HepG2 (cell line): Measurements from ENCODE around the gene MEA1. TPM values are rescaled to one million over a fixed set of nuclear protein-coding genes. Genes with fewer than 3 reads are reported as not detected.

ENCODE experiments used
- GTF3A ChIP-seq: sonication (generic); formaldehyde crosslinking; conservative IDR thresholded peaks from 2 replicates; pipeline ENCODE4 v1.4.0; 2020; ENCODE audit warnings: mild to moderate bottlenecking, missing genetic modification reagents
- HNF4A ChIP-seq: sonication (generic); formaldehyde crosslinking; IDR thresholded peaks from 2 replicates; pipeline ENCODE4 v1.4.0; 2020; ENCODE audit warnings: missing genetic modification reagents
- HOXA3 ChIP-seq: sonication (generic); formaldehyde crosslinking; IDR thresholded peaks from 2 replicates; pipeline ENCODE4 v1.5.0; 2020; ENCODE audit warnings: missing genetic modification reagents
- JUNB ChIP-seq: sonication (generic); formaldehyde crosslinking; IDR thresholded peaks from 2 replicates; pipeline ENCODE4 v1.8.0; 2022; ENCODE audit warnings: missing genetic modification reagents, mild to moderate bottlenecking, borderline replicate concordance
- KAT8 ChIP-seq: IDR thresholded peaks from 2 replicates; pipeline ENCODE4 v1.6.1; 2016; ENCODE audit warnings: missing genetic modification reagents, missing compliant biosample characterization
- KLF11 ChIP-seq: IDR thresholded peaks from 2 replicates; pipeline ENCODE4 v1.6.1; 2016; ENCODE audit warnings: missing compliant biosample characterization
- MYNN ChIP-seq: sonication (generic); formaldehyde crosslinking; IDR thresholded peaks from 2 replicates; pipeline ENCODE4 v1.4.0; 2020; ENCODE audit warnings: mild to moderate bottlenecking, low read depth, missing genetic modification reagents
- NR3C1 ChIP-seq: sonication (generic); formaldehyde crosslinking; IDR thresholded peaks from 2 replicates; pipeline ENCODE4 v1.4.0; 2020; ENCODE audit warnings: missing genetic modification reagents
- PCBP1 ChIP-seq: fragments of 200-400 bp; formaldehyde crosslinking; IDR thresholded peaks from 2 replicates; pipeline ENCODE4 v1.6.1; 2017; ENCODE audit warnings: mild to moderate bottlenecking, low read depth, low read length, borderline replicate concordance
- RBM39 ChIP-seq: fragments of 200-400 bp; formaldehyde crosslinking; IDR thresholded peaks from one replicate; pipeline ENCODE4 v1.6.1; 2018; ENCODE audit warnings: antibody characterized with exemption, mild to moderate bottlenecking, low read depth, low read length; ENCODE audit not compliant: poor library complexity, severe bottlenecking
- RFX1 ChIP-seq: fragments of 450-650 bp; IDR thresholded peaks from 2 replicates; pipeline ENCODE4 v1.6.1; 2017
- SMYD3 ChIP-seq: sonication (generic); formaldehyde crosslinking; IDR thresholded peaks from 2 replicates; pipeline ENCODE4 v1.8.1; 2023; ENCODE audit warnings: mild to moderate bottlenecking, missing genetic modification reagents
- SUZ12 ChIP-seq: fragments of 150-350 bp; IDR thresholded peaks from 2 replicates; pipeline ENCODE4 v1.6.1; 2014; ENCODE audit warnings: low read depth, low read length
- TGIF2 ChIP-seq: IDR thresholded peaks from 2 replicates; pipeline ENCODE4 v1.6.1; 2016; ENCODE audit warnings: control low read depth, missing compliant biosample characterization
- ZNF343 ChIP-seq: sonication (generic); formaldehyde crosslinking; IDR thresholded peaks from 2 replicates; pipeline ENCODE4 v1.4.0; 2020; ENCODE audit warnings: mild to moderate bottlenecking, missing genetic modification reagents
- ZNF563 ChIP-seq: sonication (generic); formaldehyde crosslinking; IDR thresholded peaks from 2 replicates; pipeline ENCODE4 v1.8.0; 2022; ENCODE audit warnings: mild to moderate bottlenecking, moderate library complexity, missing genetic modification reagents
- ZNF737 ChIP-seq: sonication (generic); formaldehyde crosslinking; IDR thresholded peaks from 2 replicates; pipeline ENCODE4 v1.5.0; 2020; ENCODE audit warnings: missing genetic modification reagents, mild to moderate bottlenecking, borderline replicate concordance
- ZSCAN30 ChIP-seq: sonication (generic); formaldehyde crosslinking; IDR thresholded peaks from 2 replicates; pipeline ENCODE4 v1.5.0; 2020; ENCODE audit warnings: mild to moderate bottlenecking, missing genetic modification reagents
- polyA plus RNA-seq, 8 experiments: library from polyadenylated mRNA; depleted of rRNA in 3 of 8; stranded (reverse) in 7 of 8; unstranded in 1 of 8; fragments of >200 nt; fragmentation: Illumina TruSeq in 4 of 8; extraction: Trizol in 4 of 8; gene quantifications; 2 replicates each; pipeline versions ENCODE4 v1.2.1 to v1.2.3, GENCODE V29; 2011 to 2016; ENCODE audit warnings: low read depth in 4 of 8, missing spikeins in 1 of 8, mixed read lengths in 1 of 8; ENCODE audit not compliant: insufficient read depth in 1 of 8
- total RNA-seq, 5 experiments: library from RNA; depleted of rRNA; stranded (reverse); fragments of >200 nt; fragmentation: Illumina TruSeq; extraction: Trizol; gene quantifications; 2 replicates each; pipeline ENCODE4 v1.2.3, GENCODE V29; 2016; ENCODE audit warnings: low read depth in 1 of 5
- TF ChIP-seq, protein P1 (sequence below): sonication (generic); formaldehyde crosslinking; IDR thresholded peaks from 2 replicates; pipeline ENCODE4 v1.4.0; 2020; ENCODE audit warnings: missing genetic modification reagents
- TF ChIP-seq, protein P2 (sequence below), 2 experiments: IDR thresholded peaks; 2 replicates each; pipeline ENCODE4 v1.6.1; 2011 to 2012; ENCODE audit warnings: low read length in 2 of 2, borderline replicate concordance in 1 of 2, low read depth in 1 of 2, mild to moderate bottlenecking in 1 of 2, moderate library complexity in 1 of 2
- TF ChIP-seq, protein P3 (sequence below): sonication (generic); formaldehyde crosslinking; IDR thresholded peaks from 2 replicates; pipeline ENCODE4 v1.8.0; 2022; ENCODE audit warnings: missing genetic modification reagents, mild to moderate bottlenecking, borderline replicate concordance
- TF ChIP-seq, protein P4 (sequence below): sonication (generic); formaldehyde crosslinking; IDR thresholded peaks from 2 replicates; pipeline ENCODE4 v1.4.0; 2020; ENCODE audit warnings: missing genetic modification reagents, borderline replicate concordance

The MEA1 gene
- total and polyA plus RNA-seq, 2 of the 13 experiments (the other 11 are each of a cell fraction or from before 2014, with no cell fraction given) = 75.6 to 86.2 TPM

DNA sequence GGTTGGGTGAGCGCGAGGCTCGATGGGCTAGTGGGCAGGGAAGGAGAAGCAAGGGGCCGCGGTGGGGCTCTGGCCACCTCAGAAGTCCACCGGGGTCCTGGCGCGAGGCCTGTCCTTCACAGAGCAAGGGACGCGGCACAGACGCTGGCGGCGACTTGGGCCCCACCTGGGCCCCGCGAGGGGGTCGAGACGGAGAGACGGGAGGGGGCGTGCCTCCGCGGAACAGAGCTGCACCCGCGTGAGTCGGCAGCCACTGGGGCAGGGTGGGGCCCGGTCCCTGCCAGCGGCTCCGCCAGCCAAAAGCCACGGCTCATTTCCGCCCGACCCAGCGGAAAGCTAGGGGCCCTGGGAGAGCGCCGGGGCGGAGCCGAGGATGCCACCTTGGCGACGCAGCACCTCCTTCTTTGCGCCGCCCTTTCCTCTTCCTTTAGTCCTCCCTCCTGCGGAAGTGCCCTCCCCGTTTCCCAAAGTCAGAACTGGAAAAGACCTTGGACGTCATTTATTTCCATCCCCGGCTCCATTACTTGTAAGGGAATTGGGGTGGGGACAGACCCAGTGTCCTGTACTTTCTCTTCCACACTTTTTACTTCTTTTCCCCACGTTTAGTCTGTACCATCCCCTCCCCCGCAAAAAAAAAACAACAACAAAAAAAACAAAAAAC, 39.9 kb upstream of the MEA1 start, which contains the start of gene CUL7 (continued):
- TF ChIP-seq ZNF563 (CRISPR knock-in tag) (peak; percentile 90), ZSCAN30 (CRISPR knock-in tag) (0 out of 2 replicates have a peak, but pooled peaks have one; percentile 73), HOXA3 (peak; percentile 88), RBM39 (peak; percentile 97), ZNF737 (CRISPR knock-in tag) (no peak), KLF11 (CRISPR knock-in tag) (peak; percentile 95; the same call in 1 of the 2 replicates), NR3C1 (CRISPR knock-in tag) (peak; percentile 86; the same call in 1 of the 2 replicates), GTF3A (CRISPR knock-in tag) (0 out of 2 replicates have a peak, but pooled peaks have one; percentile 89), TGIF2 (no peak), SMYD3 (CRISPR knock-in tag) (peak; percentile 70; the same call in 1 of the 2 replicates), MYNN (CRISPR knock-in tag) (peak; percentile 92; the same call in 1 of the 2 replicates), RFX1 (no peak; the same call in 1 of the 2 replicates), SUZ12 (no peak), ZNF343 (CRISPR knock-in tag) (peak; percentile 81), KAT8 (CRISPR knock-in tag) (peak; percentile 97), PCBP1 (no peak), JUNB (CRISPR knock-in tag) (no peak), HNF4A (no peak; the same call in 1 of the 2 replicates)
- TF ChIP-seq, protein P1, sequence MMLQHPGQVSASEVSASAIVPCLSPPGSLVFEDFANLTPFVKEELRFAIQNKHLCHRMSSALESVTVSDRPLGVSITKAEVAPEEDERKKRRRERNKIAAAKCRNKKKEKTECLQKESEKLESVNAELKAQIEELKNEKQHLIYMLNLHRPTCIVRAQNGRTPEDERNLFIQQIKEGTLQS (CRISPR knock-in tag) = no peak
- TF ChIP-seq, protein P2, sequence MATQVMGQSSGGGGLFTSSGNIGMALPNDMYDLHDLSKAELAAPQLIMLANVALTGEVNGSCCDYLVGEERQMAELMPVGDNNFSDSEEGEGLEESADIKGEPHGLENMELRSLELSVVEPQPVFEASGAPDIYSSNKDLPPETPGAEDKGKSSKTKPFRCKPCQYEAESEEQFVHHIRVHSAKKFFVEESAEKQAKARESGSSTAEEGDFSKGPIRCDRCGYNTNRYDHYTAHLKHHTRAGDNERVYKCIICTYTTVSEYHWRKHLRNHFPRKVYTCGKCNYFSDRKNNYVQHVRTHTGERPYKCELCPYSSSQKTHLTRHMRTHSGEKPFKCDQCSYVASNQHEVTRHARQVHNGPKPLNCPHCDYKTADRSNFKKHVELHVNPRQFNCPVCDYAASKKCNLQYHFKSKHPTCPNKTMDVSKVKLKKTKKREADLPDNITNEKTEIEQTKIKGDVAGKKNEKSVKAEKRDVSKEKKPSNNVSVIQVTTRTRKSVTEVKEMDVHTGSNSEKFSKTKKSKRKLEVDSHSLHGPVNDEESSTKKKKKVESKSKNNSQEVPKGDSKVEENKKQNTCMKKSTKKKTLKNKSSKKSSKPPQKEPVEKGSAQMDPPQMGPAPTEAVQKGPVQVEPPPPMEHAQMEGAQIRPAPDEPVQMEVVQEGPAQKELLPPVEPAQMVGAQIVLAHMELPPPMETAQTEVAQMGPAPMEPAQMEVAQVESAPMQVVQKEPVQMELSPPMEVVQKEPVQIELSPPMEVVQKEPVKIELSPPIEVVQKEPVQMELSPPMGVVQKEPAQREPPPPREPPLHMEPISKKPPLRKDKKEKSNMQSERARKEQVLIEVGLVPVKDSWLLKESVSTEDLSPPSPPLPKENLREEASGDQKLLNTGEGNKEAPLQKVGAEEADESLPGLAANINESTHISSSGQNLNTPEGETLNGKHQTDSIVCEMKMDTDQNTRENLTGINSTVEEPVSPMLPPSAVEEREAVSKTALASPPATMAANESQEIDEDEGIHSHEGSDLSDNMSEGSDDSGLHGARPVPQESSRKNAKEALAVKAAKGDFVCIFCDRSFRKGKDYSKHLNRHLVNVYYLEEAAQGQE (IDR thresholded peaks at IDR 0.05; ENCODE audit: borderline replicate concordance in 1 of 2, low read depth in 1 of 2, low read length in 2 of 2) = peak in 1 of 2 experiments; percentile 63; a peak in 1 of 4 replicates
- TF ChIP-seq, protein P3, sequence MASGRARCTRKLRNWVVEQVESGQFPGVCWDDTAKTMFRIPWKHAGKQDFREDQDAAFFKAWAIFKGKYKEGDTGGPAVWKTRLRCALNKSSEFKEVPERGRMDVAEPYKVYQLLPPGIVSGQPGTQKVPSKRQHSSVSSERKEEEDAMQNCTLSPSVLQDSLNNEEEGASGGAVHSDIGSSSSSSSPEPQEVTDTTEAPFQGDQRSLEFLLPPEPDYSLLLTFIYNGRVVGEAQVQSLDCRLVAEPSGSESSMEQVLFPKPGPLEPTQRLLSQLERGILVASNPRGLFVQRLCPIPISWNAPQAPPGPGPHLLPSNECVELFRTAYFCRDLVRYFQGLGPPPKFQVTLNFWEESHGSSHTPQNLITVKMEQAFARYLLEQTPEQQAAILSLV (CRISPR knock-in tag) = peak; percentile 86
- TF ChIP-seq, protein P4, sequence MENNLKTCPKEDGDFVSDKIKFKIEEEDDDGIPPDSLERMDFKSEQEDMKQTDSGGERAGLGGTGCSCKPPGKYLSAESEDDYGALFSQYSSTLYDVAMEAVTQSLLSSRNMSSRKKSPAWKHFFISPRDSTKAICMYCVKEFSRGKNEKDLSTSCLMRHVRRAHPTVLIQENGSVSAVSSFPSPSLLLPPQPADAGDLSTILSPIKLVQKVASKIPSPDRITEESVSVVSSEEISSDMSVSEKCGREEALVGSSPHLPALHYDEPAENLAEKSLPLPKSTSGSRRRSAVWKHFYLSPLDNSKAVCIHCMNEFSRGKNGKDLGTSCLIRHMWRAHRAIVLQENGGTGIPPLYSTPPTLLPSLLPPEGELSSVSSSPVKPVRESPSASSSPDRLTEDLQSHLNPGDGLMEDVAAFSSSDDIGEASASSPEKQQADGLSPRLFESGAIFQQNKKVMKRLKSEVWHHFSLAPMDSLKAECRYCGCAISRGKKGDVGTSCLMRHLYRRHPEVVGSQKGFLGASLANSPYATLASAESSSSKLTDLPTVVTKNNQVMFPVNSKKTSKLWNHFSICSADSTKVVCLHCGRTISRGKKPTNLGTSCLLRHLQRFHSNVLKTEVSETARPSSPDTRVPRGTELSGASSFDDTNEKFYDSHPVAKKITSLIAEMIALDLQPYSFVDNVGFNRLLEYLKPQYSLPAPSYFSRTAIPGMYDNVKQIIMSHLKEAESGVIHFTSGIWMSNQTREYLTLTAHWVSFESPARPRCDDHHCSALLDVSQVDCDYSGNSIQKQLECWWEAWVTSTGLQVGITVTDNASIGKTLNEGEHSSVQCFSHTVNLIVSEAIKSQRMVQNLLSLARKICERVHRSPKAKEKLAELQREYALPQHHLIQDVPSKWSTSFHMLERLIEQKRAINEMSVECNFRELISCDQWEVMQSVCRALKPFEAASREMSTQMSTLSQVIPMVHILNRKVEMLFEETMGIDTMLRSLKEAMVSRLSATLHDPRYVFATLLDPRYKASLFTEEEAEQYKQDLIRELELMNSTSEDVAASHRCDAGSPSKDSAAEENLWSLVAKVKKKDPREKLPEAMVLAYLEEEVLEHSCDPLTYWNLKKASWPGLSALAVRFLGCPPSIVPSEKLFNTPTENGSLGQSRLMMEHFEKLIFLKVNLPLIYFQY (CRISPR knock-in tag) = peak; percentile 96
